Activated naive CD4-positive, alpha-beta T cell treated with anti-CD3 and anti-CD28 coated beads for 36 hours (primary cell): Measurements from ENCODE around the gene ZBTB20. TPM values are rescaled to one million over a fixed set of nuclear protein-coding genes. Genes with fewer than 3 reads are reported as not detected.

Experiments used
- CTCF ChIA-PET: fragments of 350-600 bp; sonication (Branson Sonifier 250); formaldehyde crosslinking; loops from one replicate; lab custom pipeline; 2021; ENCODE audit warnings: antibody characterized with exemption; lab: Charles Lee
- DNase-seq: peaks from one replicate; pipeline ENCODE4 v3.0.0-alpha.2; 2020
- H3K27ac Mint-ChIP-seq: one replicate; pipeline ENCODE4 v1.8.0; 2021; ENCODE audit warnings: mild to moderate bottlenecking, mixed read lengths
- H3K27me3 Mint-ChIP-seq: one replicate; pipeline ENCODE4 v1.8.0; 2021; ENCODE audit warnings: low read depth, mixed read lengths
- H3K36me3 Mint-ChIP-seq: one replicate; pipeline ENCODE4 v1.8.0; 2021; ENCODE audit warnings: low read depth, mixed read lengths
- H3K4me1 Mint-ChIP-seq: one replicate; pipeline ENCODE4 v1.8.0; 2021; ENCODE audit warnings: low read depth, mixed read lengths
- H3K4me3 Mint-ChIP-seq: one replicate; pipeline ENCODE4 v1.8.0; 2021; ENCODE audit warnings: mild to moderate bottlenecking, moderate library complexity, mixed read lengths
- H3K9me3 Mint-ChIP-seq: one replicate; pipeline ENCODE4 v1.8.0; 2021; ENCODE audit warnings: mixed read lengths
- intact Hi-C: fragments of 100-400 bp; cut with micrococcal nuclease; formaldehyde crosslinking; loops from one replicate; pipeline ENCODE4 v1.15.1; 2023
- total RNA-seq, 2 experiments: library from RNA; stranded (reverse); gene quantifications; one replicate each; pipeline ENCODE4 v1.2.3, GENCODE V29; 2021

ZBTB20 gene
- total RNA-seq, 2 experiments from 2014 or later = 4.5 to 4.7 TPM

DNA sequence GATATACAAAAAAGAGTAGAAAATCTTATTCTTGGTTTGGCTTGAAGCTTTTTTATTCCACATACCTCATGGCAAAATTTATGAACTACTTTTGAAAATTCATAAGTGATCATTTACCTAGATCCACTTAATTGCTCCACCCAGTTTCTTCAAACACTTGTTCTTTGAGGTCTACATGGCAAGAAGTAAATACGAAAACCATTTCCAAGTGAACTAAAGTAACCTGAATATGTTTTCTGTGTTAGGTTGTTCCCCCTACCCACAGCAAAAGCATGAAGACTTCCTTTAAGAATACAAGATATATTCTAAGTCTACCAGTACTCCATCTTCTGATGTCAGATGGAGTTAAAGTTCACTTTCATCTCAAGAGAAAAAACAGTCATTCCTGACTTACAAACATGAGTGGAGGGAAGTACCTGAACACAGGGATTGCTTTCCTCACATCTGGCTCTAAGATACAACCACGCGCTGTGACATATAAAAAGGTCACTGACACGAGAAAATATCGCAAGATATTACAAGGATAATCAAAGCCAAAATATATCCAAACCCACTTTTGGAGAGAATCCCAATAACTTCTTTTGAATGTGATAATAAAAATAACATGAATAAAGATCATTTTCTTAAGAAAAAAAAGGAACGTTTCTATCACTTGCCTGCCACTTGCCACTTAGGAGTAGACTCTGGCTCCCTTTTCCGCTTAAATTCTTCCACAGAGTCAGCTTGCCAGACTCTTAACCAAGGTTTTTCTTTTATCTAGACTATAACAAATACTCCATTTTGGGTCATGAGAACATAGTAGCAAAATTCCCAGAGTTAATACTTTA lies 428.8 kb downstream of the ZBTB20 start:
- Mint-ChIP-seq H3K27me3 (no peaks in the 10 kb centered on the region), H3K27ac (no peak overlapping the region)
- intact Hi-C loops = no loop called here

DNA sequence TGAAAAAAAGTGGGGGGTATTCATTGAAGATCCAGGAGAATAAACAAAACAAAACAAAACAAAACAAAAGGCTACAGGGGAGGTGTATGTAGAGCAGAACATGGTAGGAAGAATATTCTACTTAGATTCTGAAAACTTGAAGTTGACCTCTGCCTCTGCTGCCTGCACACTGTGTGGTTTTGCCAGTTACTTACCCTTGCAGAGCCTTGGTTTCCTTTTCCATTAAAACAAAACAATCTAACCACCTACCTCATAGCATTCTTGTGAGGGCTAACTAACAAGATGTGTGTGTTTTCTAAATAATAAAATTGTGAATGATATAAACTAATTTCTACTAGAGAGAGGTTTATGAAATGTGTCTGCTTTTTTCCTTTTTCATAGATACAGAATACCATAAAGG lies 430.2 kb downstream of the ZBTB20 start:
- H3K9me3 Mint-ChIP-seq = no peaks in the 10 kb centered on the region
- H3K27me3 Mint-ChIP-seq = no peaks in the 10 kb centered on the region
- CTCF ChIA-PET = no interaction called here
- H3K36me3 Mint-ChIP-seq = no peaks in the 10 kb centered on the region
- H3K4me1 Mint-ChIP-seq = peaks cover 15% of the 10 kb centered on the region
- intact Hi-C loops = no loop called here
- H3K27ac Mint-ChIP-seq = no peak overlapping the region
- no peak for DNase-seq
- no peak overlapping the region for H3K4me3 Mint-ChIP-seq

More for the DNA sequence above, 428.8 kb downstream of the ZBTB20 start:
- Mint-ChIP-seq H3K36me3 (no peaks in the 10 kb centered on the region), H3K4me3 (no peak overlapping the region), H3K4me1 (peaks cover 21% of the 10 kb centered on the region), H3K9me3 (no peaks in the 10 kb centered on the region)
- CTCF ChIA-PET = no interaction called here
- peak; percentile 8 for DNase-seq

DNA sequence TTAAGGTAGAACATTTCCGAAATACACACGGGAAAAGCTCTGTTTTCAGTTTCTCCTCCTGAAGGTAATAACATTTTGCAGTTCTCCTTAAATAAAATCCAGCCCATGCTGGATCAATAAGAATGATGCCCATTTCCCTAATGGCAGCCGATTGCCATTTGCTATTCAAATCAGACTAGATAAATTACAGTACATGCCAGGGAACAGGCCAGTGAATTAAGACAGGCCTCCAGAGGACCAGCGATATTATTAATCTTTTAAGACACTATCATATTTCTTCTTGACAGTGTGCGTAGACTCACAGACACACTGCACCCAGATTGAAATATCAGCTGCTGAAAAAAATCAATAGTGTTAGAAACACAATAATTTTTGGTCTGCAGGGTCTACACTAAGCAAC lies 431.0 kb downstream of the ZBTB20 start:
- Mint-ChIP-seq H3K27ac (no peak overlapping the region), H3K4me1 (peaks cover 7% of the 10 kb centered on the region), H3K27me3 (no peaks in the 10 kb centered on the region), H3K9me3 (no peaks in the 10 kb centered on the region), H3K4me3 (no peak overlapping the region), H3K36me3 (no peaks in the 10 kb centered on the region)
- intact Hi-C loops = no loop called here
- CTCF ChIA-PET = no interaction called here
- DNase-seq = no peak

DNA sequence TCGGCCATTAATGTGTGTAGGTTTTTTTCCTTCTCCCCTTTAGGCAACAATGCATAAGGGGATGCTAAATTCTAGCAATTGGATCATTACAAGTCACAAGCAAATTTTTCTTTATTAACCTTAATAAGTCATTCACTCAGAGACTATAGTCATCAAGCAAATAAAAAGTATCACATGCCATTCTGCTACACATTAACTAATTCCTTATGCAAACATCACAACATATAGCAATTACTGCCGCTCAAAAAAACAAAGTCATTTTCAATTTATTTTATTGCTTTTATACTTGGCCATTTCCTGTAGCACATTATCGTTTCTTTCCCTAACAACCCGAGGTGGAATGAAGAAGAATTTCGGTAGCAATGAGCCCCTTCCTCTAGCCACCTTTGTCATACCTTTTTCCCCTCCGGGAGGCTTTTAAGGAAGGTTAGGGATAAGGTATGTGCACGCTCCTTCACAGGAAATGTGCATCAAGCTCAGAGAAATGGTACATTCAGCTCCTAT lies 432.1 kb downstream of the ZBTB20 start:
- Mint-ChIP-seq H3K9me3 (no peaks in the 10 kb centered on the region), H3K27me3 (no peaks in the 10 kb centered on the region), H3K4me1 (peaks cover 3% of the 10 kb centered on the region), H3K4me3 (no peak overlapping the region), H3K27ac (no peak overlapping the region), H3K36me3 (no peaks in the 10 kb centered on the region)
- intact Hi-C loops = no loop called here
- no peak for DNase-seq
- CTCF ChIA-PET = no interaction called here

GRCh38 chr3:114714237-114714636 lies 432.9 kb downstream of the ZBTB20 start:
- Mint-ChIP-seq H3K9me3 (no peaks in the 10 kb centered on the region), H3K27ac (no peak overlapping the region), H3K27me3 (no peaks in the 10 kb centered on the region), H3K4me1 (peaks cover 3% of the 10 kb centered on the region), H3K36me3 (no peaks in the 10 kb centered on the region), H3K4me3 (no peak overlapping the region)
- intact Hi-C loops = no loop called here
- no peak for DNase-seq
- CTCF ChIA-PET = interaction anchor here (0.5 kb wide), 1 partner anchor 282 kb away, joined by 3 read pairs; no protein-coding TSS in a partner anchor

DNA sequence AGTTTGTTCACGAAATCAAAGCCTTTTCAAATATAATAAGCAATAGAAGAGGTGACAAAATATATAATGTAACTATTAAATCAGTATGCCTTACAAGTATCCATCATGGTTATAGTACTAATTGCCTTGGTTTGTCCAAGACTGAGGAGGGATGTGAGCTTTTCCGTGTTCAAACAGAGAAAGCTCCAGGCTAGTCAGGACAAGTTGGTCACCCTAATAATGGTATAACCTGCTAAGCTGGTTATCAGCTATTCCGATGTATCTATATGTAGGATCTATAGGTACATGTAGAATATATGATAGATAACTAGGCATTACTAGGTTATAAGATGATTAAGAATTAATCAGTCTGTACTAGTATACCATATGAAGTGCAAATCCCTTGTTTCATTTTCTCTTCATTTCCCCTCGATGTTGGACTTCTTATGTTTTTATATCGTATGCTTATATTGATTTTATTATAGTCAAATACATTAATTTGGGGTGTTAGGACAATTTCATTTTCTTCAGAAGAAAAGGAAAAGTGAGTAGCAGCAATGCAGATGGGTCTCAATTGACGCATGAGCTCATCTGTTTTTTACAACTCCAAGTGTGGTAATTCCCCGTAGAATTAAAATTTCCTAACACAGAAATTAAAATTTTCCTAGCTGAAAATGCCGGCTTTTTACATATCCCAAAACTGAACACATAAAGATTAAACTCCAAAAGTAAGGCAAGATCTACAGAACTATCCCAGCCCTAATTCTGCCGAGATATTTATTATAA lies 434.2 kb downstream of the ZBTB20 start:
- H3K9me3 Mint-ChIP-seq = no peaks in the 10 kb centered on the region
- no peak overlapping the region for H3K4me3 Mint-ChIP-seq
- CTCF ChIA-PET = interaction anchor here (0.6 kb wide), 1 partner anchor 10 kb away, joined by 3 read pairs; no protein-coding TSS in a partner anchor

GRCh38 chr3:114711321-114711886 lies 435.7 kb downstream of the ZBTB20 start:
- DNase-seq = no peak
- no peaks in the 10 kb centered on the region for H3K27me3 Mint-ChIP-seq
- intact Hi-C loops = no loop called here
- H3K9me3 Mint-ChIP-seq = no peaks in the 10 kb centered on the region
- no peak overlapping the region for H3K4me3 Mint-ChIP-seq
- H3K4me1 Mint-ChIP-seq = peaks cover 7% of the 10 kb centered on the region
- H3K27ac Mint-ChIP-seq = no peak overlapping the region
- no peaks in the 10 kb centered on the region for H3K36me3 Mint-ChIP-seq
- CTCF ChIA-PET = no interaction called here

More for the DNA sequence above, 434.2 kb downstream of the ZBTB20 start:
- Mint-ChIP-seq H3K27me3 (no peaks in the 10 kb centered on the region), H3K4me1 (peaks cover under 1% of the 10 kb centered on the region), H3K36me3 (no peaks in the 10 kb centered on the region), H3K27ac (no peak overlapping the region)
- intact Hi-C loops = no loop called here
- DNase-seq = no peak

GRCh38 chr3:114709102-114709501 lies 438.0 kb downstream of the ZBTB20 start:
- Mint-ChIP-seq H3K9me3 (no peaks in the 10 kb centered on the region), H3K4me1 (peaks cover 11% of the 10 kb centered on the region), H3K36me3 (peaks cover 1% of the 10 kb centered on the region), H3K27ac (no peak overlapping the region), H3K4me3 (no peak overlapping the region), H3K27me3 (no peaks in the 10 kb centered on the region)
- no peak for DNase-seq
- intact Hi-C loops = no loop called here
- CTCF ChIA-PET = no interaction called here

- no peaks in the 10 kb centered on the region for H3K9me3 Mint-ChIP-seq
- H3K27me3 Mint-ChIP-seq = no peaks in the 10 kb centered on the region
- intact Hi-C loops = loop anchor here (2.0 kb wide), 1 partner anchor 13 kb away; no protein-coding TSS in a partner anchor
- peaks cover 1% of the 10 kb centered on the region for H3K36me3 Mint-ChIP-seq
- H3K27ac Mint-ChIP-seq = no peak overlapping the region
- no peak overlapping the region for H3K4me3 Mint-ChIP-seq
- CTCF ChIA-PET = no interaction called here
- no peak for DNase-seq
- H3K4me1 Mint-ChIP-seq = peaks cover 11% of the 10 kb centered on the region
Observed at GRCh38 chr3:114707252-114707860, 439.7 kb downstream of the ZBTB20 start.

DNA sequence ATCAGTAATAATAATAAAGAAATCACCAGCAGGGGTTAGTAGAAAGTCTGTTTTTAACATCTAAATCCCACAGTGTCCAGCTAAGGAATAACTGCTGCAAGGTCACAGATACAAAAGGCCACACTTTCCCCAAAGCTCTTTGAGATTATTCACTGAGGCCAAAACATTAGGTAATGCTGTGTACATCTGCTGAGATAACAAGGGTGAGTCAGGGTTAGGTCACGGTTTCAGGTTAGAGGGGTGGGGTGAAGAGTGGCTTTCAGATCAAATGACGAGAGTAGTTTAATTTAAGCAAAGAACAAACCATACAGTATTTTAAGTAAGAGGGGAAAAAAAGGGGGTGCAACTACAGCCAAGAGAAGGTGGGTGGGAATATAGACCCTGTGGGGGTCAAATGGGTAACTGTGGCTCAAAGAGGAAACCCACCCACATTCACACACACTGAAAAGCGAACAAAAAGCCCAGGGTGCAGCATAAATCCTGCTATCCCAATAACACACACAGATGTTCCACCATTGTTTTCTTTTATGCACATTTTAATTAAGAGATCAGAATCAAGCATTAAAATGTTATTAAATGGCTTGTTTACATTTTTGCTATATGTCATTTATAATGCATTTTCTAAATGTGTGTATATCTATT lies 440.4 kb downstream of the ZBTB20 start:
- intact Hi-C loops = loop anchor here (1.0 to 2.0 kb wide), 2 partner anchors 14 to 73 kb away; no protein-coding TSS in a partner anchor
- no peak overlapping the region for H3K27ac Mint-ChIP-seq
- peak; percentile 66 for DNase-seq
- no peaks in the 10 kb centered on the region for H3K9me3 Mint-ChIP-seq
- peaks cover 11% of the 10 kb centered on the region for H3K4me1 Mint-ChIP-seq
- H3K27me3 Mint-ChIP-seq = no peaks in the 10 kb centered on the region
- no peak overlapping the region for H3K4me3 Mint-ChIP-seq
- CTCF ChIA-PET = interaction anchor here (1.0 kb wide), 1 partner anchor 13 kb away, joined by 3 read pairs; no protein-coding TSS in a partner anchor
- peaks cover 1% of the 10 kb centered on the region for H3K36me3 Mint-ChIP-seq

DNA sequence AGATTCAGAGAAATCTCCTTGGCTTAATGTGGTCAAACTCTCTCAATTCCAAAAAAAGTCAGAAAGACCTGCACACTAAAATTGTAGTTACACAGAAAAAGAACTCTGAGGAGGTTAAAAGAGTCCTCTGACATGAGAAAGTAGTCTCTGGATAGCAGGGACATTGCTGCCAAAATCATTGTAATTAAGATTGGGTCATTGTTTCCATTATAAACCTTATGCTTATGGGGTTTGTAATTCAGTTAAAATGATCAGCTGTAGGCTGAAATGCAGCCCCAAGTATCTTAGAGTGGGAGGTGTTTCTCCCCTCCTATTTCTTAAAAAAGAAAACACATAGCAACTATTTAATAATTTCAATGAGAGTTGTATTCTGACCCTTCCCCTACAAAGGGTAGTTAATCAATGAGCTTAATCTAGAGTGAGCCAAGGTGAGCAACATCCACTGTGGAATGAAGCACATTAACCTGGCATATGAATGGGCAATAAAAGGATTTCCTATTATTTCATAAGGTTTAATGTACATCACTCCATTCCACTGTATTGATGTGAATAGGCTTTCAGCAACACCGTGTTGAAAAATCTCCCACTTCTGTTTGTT lies 446.4 kb downstream of the ZBTB20 start:
- Mint-ChIP-seq H3K4me3 (no peak overlapping the region), H3K27ac (no peak overlapping the region), H3K27me3 (no peaks in the 10 kb centered on the region), H3K9me3 (no peaks in the 10 kb centered on the region), H3K36me3 (peaks cover 1% of the 10 kb centered on the region), H3K4me1 (peaks cover 5% of the 10 kb centered on the region)
- no peak for DNase-seq
- intact Hi-C loops = no loop called here
- CTCF ChIA-PET = no interaction called here
